ENCODE results near the gene SLC2A9.
"Not testable (repeated sequence)": the region's sequence is repeated elsewhere in the genome, so short reads cannot be mapped to it uniquely, and the experiment has no call there.

SLC2A9 gene

DNA sequence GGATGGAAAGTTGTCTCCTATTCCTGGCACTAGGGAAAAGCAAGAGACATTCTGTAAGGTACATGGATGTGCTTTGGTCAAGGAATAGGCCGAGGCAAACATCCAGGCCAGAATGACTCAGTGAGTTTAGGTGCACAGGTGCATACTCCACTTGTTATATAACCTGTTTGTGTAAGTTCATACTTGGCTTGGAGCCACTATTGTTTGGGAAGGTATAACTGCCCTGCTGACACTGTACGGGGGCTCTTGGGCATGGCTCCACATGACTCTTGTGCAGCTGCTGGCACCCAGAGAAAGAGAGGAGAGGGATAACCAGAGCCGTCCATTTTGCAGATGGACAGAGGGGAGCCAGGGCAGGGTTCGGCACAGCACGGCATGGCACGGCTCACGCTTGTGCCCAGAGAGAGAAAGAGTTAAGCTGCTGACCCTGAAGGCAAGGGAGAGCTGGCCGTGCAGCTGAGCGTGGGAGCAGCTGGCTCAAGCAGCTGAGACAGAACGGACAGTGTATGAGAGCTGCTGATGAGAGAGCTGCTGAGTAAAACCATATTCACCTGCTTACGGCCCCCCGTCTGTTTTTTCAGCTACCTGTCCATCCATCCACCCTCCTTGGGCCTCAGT lies 98.0 kb downstream of the SLC2A9 start:
- no peak for DNase-seq

DNA sequence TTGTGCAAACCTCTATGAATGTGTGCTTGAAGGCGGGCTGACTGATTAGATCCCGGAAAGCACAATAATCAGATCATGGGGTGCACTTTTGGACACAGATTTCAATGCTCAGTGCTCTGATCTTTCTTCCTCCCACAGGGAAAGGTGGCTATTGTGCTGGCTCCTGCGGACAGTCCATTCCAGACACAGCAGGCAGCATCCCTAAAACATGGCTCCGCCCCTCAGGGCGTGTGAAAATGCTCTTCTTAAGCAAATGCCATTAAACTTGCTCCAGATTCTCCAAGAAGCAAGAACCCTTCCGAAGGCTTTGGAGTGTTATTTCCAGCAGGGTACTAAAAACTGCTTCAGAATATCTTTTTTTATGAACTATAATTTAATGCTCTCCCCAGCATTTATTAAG lies 100.0 kb downstream of the SLC2A9 start:
- DNase-seq, result no peak

DNA sequence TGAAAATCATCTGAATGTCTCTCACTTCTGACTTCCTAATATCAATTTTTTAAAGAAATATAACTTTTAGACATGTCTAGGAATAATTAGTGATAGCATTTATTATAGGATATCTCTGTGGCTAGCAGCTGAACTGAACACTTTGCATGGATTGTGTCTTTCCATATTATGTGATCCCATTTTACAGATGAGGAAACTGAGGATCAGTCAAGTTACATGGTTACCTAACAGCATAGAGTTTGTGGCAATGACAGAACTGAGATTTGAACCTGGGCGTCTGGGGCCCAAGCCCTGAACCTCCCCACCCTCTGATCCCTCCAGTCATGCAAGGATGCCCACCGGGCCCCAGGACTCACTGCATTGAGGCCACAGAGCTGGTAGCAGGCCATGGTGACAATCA lies 101.3 kb downstream of the SLC2A9 start:
- DNase-seq, result no peak

DNA sequence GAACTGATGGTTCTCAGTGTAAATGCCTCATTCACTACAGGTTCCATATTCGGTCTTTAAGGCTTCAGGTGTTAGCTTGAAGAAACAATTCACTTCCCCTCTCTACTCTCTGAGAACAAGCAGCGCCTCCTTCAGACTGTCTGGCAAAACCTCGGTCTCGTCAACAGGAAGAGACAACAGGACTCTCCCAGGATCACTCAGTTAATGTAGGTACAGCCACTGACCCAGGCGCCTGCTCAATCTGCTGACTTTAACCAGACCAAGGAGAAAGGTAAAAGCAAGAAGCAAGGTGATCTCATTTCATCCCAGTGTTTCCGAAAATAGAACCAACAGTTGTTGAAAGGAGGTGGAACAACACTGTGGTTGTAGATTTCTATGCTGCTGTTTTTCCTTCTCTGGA lies 102.2 kb downstream of the SLC2A9 start:
- no peak for DNase-seq

DNA sequence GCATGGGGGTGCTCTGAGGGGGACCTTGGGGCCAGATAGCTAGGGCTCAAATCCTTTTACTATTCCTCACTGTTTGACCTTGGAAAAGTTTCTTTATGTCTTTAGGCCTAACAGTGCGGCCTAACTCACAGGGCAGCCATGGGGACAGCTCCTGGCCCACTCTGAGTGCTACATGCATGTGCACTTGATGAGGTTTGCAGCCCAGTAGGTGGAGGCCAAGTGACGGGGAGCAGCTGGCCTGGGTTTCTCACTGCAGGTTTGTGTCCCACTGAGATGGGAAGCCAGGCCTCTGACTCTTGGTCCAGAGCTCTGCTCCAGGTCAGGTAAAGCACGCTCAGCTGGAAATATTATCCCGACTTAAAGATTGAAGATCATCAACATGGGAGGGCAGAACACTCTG lies 102.8 kb downstream of the SLC2A9 start:
- no peak for DNase-seq

DNA sequence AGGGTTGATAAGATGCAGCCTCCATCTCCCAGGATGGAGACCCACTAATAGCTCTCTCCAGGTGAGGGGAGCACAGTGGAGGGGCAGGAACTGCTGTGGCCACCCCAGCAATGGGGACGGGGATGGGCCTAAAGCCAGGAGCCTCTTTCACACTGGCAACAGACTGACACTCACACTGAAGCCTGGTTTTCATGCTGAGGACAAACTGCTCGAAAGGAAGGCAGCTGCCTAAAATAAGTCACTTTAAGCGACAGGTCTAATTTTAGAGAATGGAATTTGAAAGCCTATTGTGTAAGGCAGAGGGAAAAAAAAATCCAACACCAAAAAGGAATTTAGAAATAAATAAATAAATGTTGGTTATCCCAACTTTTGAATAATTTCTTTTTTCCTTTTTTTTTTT lies 104.4 kb downstream of the SLC2A9 start:
- no peak for DNase-seq

DNA sequence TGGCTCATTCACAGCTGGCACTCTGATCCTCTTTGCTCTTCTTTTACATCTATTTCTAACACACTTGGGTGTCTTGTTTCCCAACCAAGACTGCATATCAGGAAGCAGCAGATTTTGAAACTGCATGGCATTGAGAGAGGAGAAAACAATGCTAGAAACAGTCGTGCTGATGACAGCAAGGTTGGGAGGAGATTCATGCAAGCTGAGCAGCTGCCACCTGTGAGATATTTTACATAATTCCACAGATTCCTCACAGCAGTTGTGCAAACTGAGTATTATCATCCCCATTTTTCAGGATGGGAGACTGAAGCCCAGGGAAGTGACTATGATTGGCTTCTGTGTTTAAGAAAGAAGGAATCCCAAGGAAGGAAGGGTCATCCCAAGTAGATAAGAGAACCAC lies 105.0 kb downstream of the SLC2A9 start:
- no peak for DNase-seq

DNA sequence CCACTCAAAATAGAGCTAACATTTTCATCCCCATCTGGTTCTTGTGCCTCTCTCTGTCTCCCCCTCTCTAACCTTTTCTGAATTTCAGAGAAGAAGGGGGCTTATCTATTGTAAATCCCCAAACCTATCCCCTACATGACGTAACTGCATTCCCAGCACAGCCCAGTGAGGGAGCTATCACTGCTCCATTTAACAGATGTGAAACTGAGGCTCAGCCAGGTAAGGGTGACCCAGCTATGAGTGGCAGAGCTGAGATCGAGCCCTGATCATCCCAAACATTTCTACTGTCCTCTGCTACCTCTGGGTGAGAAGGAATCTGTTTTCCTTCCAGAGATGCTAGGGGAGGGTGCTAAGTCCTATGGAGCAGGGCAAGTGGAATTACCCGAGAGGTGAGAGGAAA lies 107.5 kb downstream of the SLC2A9 start:
- DNase-seq, result no peak

DNA sequence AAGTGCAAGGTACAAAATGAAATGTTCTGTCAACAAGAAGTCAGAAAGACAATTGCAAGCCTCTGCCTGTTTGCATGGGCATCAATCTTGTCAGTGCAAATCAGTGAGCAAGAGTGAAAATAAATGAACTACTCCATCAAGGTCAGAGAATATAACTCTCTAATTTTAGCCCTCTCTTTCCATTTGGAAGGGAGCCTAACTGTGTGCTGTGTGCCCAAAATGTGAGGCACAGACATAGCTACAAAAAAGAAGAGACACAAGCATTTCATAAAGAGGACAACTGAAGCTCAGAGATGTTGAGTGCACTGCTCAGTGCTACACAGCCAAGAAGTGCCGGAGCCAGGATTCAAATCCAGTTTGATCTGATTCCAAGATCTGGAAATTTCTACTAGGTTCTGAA lies 114.3 kb downstream of the SLC2A9 start:
- DNase-seq, result no peak

DNA sequence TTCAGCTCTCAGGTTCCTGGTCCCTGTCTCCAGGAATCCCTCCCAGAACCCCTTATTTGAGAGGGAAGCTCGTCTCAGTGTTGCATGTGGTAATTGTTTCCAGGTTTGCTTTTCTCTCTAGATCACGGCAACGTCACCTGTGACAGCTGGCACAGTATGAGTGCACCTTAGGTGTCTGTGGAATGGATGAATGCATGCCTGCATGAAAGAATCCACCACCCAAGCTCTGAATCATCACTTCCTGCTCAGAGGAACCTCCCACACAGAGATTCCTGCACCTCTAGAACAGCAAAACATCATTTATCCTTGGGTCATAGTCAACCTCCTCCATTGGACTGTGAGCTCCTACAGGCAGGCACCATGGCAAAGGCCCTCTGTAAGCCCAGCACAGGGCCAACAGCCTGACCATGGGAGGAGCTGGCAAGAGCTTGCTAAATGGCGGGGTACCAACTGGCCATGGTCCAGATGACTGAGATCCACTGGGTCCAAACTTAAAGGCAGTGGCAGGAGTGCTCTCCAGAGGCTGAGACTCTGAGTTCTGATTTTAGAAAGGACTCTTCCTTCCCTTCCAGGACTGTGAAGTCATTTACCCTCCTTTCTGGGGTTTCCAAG lies 116.2 kb downstream of the SLC2A9 start:
- no peak for DNase-seq

DNA sequence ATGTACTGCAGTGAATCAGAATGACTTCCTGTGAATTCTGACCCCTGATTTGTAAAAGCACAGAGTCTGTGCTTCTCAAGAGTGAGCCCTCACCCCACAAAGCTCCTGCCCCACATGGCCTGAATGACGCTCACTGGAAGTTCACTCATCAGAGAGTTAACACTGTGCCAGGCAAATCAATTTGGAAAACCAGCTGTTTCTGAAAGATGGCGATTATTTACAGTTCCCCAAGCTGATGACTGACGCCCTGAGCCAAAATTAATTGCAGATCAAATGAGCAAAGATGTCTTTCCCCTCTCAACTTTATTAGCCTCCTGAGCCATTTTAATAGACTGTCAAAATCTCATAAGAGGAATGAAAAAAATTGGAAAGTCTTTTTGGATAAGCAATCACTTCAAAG lies 118.0 kb downstream of the SLC2A9 start:
- no peak for DNase-seq

DNA sequence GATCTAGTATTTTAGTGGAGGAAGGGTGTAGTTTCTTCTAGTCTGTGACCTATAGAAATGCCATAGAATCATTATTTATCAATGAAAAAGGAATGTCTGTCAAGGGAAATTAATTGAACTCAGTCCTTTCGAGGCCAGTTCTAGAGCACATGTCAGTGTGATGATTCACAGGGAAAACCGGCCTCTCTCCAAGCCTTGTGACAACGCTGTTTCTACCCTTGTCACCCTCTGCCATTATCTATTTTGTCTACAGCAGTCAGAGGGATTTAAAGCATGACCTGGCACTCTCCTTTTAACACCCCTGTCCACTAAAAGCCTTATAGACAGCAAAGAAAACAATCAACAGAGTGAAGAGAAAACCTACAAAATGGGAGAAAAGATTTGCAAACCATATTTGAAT lies 120.0 kb downstream of the SLC2A9 start:
- no peak for DNase-seq

DNA sequence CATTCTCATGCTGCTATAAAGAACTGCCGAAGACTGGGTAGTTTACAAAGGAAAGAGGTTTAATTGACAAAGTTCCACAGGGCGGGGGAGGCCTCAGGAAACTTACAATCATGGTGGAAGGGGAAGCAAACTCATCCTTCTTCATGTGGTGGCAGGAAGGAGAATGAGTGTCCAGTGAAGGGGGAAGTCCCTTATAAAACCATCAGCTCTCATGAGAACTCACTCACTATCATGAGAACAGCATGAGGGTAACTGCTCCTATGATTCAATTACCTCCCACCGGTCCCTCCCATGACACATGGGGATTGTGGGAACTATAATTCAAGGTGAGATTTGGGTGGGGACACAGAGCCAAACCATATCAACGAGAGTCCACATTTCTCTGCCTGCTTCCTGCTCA lies 120.7 kb downstream of the SLC2A9 start:
- not testable (repeated sequence) for DNase-seq

DNA sequence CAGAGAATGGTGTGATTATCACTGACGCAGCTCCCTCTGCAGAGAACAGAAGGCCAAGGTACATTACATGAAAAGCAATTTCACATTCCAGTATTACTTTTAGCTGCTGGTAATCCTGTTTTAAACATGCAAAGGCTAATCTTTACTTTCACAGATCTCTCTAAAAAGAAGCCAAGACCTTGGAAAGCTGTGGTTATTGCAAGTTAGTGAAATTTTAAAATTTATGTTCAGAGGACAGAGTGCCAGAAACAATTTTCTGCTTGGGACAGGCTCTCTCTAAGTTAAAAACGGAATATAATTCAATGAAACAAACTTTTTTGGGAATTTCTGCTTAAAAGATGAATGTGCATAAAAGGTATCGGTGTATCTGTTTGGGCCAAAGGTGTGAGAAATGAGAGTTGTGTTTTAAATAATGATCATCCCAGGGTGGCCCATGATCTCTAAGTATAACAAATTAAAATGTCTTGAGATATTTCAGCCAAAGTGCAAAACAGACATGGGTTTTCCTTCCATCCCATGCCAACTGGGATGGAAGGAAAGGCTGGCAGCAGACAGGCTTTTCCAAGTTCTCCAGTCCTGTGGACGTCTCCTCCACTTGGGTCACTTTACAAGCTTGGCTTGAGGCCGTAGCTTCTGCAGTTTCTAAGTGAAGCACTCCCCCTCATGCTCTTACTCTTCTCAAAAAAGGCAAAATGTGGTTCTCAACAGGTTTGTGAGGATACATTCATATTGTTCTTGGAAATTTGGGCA lies 121.8 kb downstream of the SLC2A9 start:
- no peak for DNase-seq

DNA sequence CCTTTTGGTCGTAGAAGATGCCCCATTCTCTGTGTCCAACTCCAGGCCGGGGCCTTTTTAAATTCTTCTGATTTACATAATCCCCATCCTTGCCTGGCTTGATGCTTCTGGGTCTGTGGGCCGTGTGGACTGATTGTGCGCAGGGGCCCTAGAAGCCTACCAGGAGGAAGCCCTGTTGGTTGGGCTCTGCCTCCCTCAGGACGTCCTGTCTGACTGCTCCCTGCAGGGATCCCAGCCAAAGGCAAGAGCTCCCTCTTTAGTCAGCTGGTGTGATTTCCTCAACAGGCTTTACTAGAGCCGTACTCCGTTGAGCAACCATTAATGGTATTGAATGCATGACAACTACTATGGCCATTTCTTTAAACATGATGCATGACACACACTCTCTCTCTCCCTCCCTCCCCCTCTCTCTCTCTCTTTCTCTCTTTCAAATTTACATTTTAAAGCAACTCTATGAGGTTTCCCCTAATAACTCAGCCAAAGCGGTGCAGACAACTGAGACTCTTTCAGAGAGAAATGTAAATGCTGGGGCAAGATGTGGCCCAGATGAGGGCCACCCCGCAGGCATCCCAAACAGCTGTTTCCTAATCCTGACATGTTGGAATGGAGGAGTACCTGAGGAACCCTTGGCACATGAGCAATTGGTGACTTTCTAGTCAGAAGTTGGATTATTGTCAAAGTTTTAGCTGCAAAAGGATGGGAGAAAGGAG lies 122.5 kb downstream of the SLC2A9 start:
- no peak for DNase-seq

DNA sequence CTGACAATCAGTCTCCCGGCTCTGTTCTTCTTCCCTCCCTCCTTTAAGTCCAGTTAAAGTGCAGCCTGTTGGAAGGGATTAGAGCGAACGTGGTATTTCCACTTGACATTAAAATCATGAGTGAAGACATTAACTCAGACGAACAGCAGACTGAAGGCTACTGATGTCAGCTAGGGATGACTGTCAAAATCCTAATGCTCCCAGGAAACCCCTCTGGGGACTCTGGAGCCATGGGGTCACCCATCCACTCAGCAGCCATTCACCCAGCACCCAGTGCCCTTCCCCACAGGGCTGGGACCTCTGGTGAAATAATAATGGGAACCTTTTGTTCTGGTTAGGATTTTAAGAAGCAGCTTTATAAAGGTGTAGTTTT lies 126.0 kb downstream of the SLC2A9 start:
- DNase-seq, result no peak

DNA sequence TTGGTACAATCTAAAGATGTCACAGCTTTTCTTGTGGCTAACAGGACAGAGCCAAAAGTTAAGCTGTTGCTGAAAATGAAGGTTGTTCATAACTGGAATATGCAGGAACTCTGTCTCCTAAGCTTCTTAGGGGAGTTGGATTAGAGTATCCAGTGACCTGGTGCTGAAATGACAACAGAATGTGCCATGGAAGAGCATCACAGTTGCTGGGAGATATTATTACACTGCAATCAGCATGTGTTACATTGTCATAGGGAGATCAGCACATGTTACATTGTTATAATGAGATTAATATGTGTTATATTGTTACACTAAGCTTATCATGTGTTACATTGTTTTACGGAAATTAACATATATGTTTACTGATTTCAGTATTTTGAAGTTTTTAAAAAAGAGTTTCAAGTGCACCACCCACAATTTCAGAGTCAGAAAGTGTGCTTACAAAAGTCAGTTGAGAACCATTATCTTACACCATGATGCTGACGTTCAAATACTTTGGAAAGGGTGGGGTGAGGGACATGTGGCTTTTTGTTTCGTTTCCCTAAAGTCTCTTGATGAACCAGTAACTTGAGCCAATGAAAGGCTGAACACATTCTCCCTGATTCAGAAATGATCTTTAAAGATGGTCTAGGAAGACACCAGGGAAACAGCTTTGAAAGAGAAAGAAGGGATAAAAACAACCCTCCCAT lies 126.5 kb downstream of the SLC2A9 start:
- no peak for DNase-seq

DNA sequence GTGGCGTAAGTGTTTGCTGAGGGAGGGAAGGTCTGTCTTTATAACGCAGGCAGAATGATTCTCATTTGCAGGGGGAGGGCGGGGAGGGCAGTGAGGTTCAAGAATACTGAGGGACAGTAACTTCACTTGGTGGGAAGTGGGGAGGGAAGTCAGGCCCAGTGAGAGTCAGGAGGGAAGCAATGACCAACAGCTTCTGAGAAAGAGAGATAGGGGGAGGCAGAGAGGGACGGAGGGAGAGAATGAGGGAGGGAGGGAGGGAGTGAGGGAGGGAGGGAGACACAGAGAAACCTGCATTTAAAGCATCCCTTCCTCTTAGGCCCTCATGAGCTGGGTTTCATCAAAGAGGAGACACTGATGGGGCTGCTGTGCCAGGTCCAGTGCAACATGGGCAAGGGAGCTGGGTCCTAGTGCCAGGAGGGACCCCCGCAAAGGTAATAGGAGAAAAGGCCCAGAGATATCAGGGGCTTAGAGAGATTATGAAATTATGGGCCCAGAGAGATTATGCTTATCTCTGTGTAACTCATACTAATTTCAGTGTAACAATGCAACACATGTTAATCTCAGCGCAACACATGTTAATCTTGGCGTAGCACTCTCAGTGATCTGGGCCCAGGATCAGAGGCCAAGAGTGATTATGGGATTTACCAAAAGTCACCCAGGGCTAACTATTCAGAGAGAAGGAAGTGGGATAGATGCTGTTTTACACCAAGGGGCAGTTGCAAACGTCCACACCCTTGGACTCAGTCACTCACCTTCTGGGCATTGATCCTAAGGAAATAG lies 127.8 kb downstream of the SLC2A9 start:
- no peak for DNase-seq

DNA sequence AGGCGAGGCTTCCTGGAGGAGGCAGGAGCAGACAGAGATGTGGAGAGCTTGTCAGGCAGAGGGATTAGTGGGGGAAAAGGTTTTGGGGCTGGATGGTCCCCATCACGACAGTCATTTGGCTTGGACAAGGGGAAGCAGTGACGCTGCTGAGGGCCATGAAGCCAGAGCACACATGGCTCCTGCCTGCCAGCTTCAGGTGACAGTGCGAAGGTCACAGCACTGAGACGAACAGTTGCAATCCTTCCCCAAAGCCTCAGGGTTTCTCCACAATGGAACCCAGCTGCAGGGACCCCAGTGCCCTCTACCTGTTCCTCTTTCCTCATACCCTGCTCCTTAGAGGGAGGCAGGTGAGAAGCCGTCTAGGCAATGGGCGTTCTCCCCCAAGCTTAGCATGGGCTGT lies 129.6 kb downstream of the SLC2A9 start:
- no peak for DNase-seq

DNA sequence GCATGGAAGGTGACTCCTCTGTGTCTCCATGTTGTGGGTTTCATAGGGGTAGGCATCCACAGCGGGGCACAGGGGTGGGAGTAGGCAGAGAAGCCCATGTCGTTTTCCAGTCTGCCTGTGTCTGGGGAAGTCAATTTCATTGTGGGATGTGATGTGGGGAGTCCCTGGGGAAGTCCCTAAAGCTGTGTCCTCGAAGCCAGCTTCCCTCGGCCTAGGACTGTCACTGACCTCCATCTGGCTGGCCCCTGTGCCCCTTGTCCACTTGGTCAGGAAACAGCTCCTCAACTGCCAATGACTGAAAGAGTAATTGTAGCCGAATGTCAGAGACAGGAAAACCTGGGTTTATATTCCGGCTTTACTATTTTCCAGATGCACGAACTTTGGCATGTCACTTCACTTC lies 130.2 kb downstream of the SLC2A9 start:
- no peak for DNase-seq

DNA sequence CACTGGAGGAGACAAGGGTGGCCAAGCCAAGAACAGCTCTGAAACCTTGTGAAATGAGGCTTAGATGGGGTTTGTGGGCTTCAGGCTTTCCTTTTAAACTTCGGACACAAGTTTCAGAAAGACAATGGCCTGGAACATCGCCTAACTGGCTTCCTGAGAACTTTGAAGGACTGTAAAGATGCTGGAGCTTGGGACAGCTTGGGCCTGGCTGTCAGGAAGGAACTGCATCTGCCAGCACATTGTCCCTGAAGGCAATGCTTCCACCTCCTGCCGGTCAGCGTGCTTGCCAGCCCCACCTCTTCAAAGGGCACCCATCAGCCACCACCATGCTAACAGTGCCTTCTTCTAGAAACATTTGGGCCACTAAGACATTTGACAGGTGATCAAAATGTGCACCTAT lies 132.0 kb downstream of the SLC2A9 start:
- DNase-seq, result no peak

DNA sequence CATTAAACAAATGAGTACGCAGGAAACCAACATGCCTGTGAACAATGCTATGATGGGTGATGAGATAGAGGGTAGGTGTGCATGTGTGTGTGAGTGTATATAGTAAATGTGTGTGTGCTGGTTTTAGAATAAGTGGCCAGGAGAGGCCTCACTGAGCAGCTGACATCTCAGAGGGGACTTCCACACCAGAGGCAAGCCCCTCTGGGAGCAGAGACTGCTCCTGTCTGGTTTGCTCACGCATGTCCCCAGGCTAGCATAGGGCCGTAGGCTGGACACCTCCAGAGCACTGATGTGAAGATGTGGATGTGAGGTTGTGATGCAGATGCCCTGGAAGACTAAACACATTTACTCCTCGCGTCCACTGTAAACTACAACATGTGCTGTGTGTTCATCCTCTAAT lies 135.3 kb downstream of the SLC2A9 start:
- no peak for DNase-seq
